GM23338 (cell line): ENCODE measurements around the gene LMNTD2. TPM values are rescaled to one million over a fixed set of nuclear protein-coding genes. Genes with fewer than 3 reads are reported as not detected.

ENCODE experiments used
- ATAC-seq: fragments of 200-7000 bp; cut with Tn5 transposase; 3 replicates; pipeline ENCODE4 v1.9.1; 2020
- DNase-seq: peaks from one replicate; pipeline ENCODE4 v3.0.0-alpha.2; 2015; ENCODE audit warnings: low spot score
- H2AFZ ChIP-seq: fragments of 200-600 bp; sonication (generic); 2 replicates; pipeline ENCODE4 v1.8.0; 2016; ENCODE audit warnings: antibody characterized with exemption, mild to moderate bottlenecking, moderate library complexity
- H3F3A ChIP-seq: fragments of 200-600 bp; sonication (generic); replicated peaks from 2 replicates; pipeline ENCODE4 v1.8.0; 2017; ENCODE audit warnings: antibody characterized with exemption, mixed run types, low read depth
- H3K27ac ChIP-seq: fragments of 200-600 bp; sonication (generic); 2 replicates; pipeline ENCODE4 v1.6.1; 2016; ENCODE audit warnings: low read depth
- H3K27me3 ChIP-seq: fragments of 200-600 bp; sonication (generic); 2 replicates; pipeline ENCODE4 v1.8.0; 2016; ENCODE audit warnings: mild to moderate bottlenecking, mixed run types, moderate library complexity; ENCODE audit not compliant: insufficient read depth
- H3K36me3 ChIP-seq: fragments of 200-600 bp; sonication (generic); 2 replicates; pipeline ENCODE4 v1.8.0; 2016; ENCODE audit warnings: mild to moderate bottlenecking; ENCODE audit not compliant: insufficient read depth
- H3K4me1 ChIP-seq: fragments of 200-600 bp; sonication (generic); 2 replicates; pipeline ENCODE4 v1.8.0; 2016; ENCODE audit warnings: mild to moderate bottlenecking, moderate library complexity; ENCODE audit not compliant: insufficient read depth
- H3K4me2 ChIP-seq: fragments of 200-600 bp; sonication (generic); 2 replicates; pipeline ENCODE4 v1.7.1; 2017; ENCODE audit warnings: mixed run types
- H3K4me3 ChIP-seq: fragments of 200-600 bp; sonication (generic); 2 replicates; pipeline ENCODE4 v1.6.1; 2016; ENCODE audit warnings: mixed run types
- H3K79me2 ChIP-seq: fragments of 200-600 bp; sonication (generic); replicated peaks from 2 replicates; pipeline ENCODE4 v1.8.0; 2017; ENCODE audit warnings: mild to moderate bottlenecking; ENCODE audit not compliant: insufficient read depth
- H3K9me2 ChIP-seq: fragments of 200-600 bp; sonication (generic); 2 replicates; pipeline ENCODE4 v1.8.0; 2017; ENCODE audit not compliant: insufficient read depth
- H4K20me1 ChIP-seq: fragments of 200-600 bp; sonication (generic); replicated peaks from 2 replicates; pipeline ENCODE4 v1.8.0; 2017; ENCODE audit warnings: mild to moderate bottlenecking; ENCODE audit not compliant: insufficient read depth
- H3K27ac Mint-ChIP-seq: 2 replicates; pipeline ENCODE4 v1.8.0; 2020; ENCODE audit warnings: inconsistent platforms, mild to moderate bottlenecking, moderate library complexity, mixed read lengths
- H3K27me3 Mint-ChIP-seq: 3 replicates; pipeline ENCODE4 v1.8.0; 2022; ENCODE audit warnings: low read depth, mild to moderate bottlenecking, moderate library complexity, mixed read lengths, inconsistent platforms; ENCODE audit not compliant: insufficient read depth, poor library complexity
- H3K36me3 Mint-ChIP-seq: 3 replicates; pipeline ENCODE4 v1.8.0; 2021; ENCODE audit warnings: low read depth, mild to moderate bottlenecking, inconsistent platforms, moderate library complexity, mixed read lengths
- H3K4me1 Mint-ChIP-seq: 3 replicates; pipeline ENCODE4 v1.8.0; 2020; ENCODE audit warnings: mild to moderate bottlenecking, inconsistent platforms, mixed read lengths
- H3K4me3 Mint-ChIP-seq: 3 replicates; pipeline ENCODE4 v1.8.0; 2021; ENCODE audit warnings: moderate library complexity, mild to moderate bottlenecking, inconsistent platforms, mixed read lengths
- H3K9me3 Mint-ChIP-seq: 3 replicates; pipeline ENCODE4 v1.8.0; 2020; ENCODE audit warnings: moderate library complexity, mild to moderate bottlenecking, inconsistent platforms, mixed read lengths
- CREB1 ChIP-seq: fragments of 250-450 bp; sonication (Bioruptor Pico); IDR thresholded peaks from 2 replicates; pipeline ENCODE4 v1.5.0; 2020; ENCODE audit warnings: low read depth, mild to moderate bottlenecking, moderate library complexity
- CTCF ChIP-seq, 2 experiments: fragments of 200-600 bp in 1 of 2; sonication (generic) in 1 of 2; conservative IDR thresholded peaks; 2 replicates each; pipeline versions ENCODE4 v1.5.1 to v1.6.1; 2016 to 2017; ENCODE audit warnings: antibody characterized with exemption in 2 of 2, low read depth in 2 of 2, mild to moderate bottlenecking in 2 of 2, moderate library complexity in 1 of 2
- ETS1 ChIP-seq: IDR thresholded peaks from 2 replicates; pipeline ENCODE4 v1.6.1; 2016; ENCODE audit warnings: antibody characterized with exemption
- EZH2phosphoT487 ChIP-seq: fragments of 200-600 bp; sonication (generic); IDR thresholded peaks from one replicate; pipeline ENCODE4 v1.8.1; 2018; ENCODE audit warnings: antibody characterized with exemption; ENCODE audit not compliant: unreplicated experiment
- JUNB ChIP-seq: IDR thresholded peaks from one replicate; pipeline ENCODE4 v1.6.1; 2016; ENCODE audit warnings: antibody characterized with exemption; ENCODE audit not compliant: unreplicated experiment
- NANOG ChIP-seq: IDR thresholded peaks from 2 replicates; pipeline ENCODE4 v1.6.1; 2016; ENCODE audit warnings: antibody characterized with exemption, borderline replicate concordance
- POLR2AphosphoS5 ChIP-seq: IDR thresholded peaks from 2 replicates; pipeline ENCODE4 v1.6.1; 2016; ENCODE audit warnings: antibody characterized with exemption, low read depth
- REST ChIP-seq: IDR thresholded peaks from one replicate; pipeline ENCODE4 v1.6.1; 2018; ENCODE audit warnings: antibody characterized with exemption; ENCODE audit not compliant: unreplicated experiment
- STAT1 ChIP-seq: IDR thresholded peaks from one replicate; pipeline ENCODE4 v1.6.1; 2016; ENCODE audit warnings: antibody characterized with exemption; ENCODE audit not compliant: unreplicated experiment
- ZNF331 ChIP-seq: fragments of 250-450 bp; sonication (Bioruptor Pico); IDR thresholded peaks from 2 replicates; pipeline ENCODE4 v1.5.0; 2020; ENCODE audit warnings: low read depth, mild to moderate bottlenecking, moderate library complexity
- polyA plus RNA-seq: library from polyadenylated mRNA; unstranded; fragments of >200 nt; fragmentation: Nextera tagmentation; extraction: Ambion mirVana; gene quantifications from 2 replicates; pipeline ENCODE4 v1.2.1, GENCODE V29; 2016
- total RNA-seq: library from RNA; depleted of rRNA; stranded (reverse); fragments of >200 nt; shearing (Covaris generic); gene quantifications from 2 replicates; pipeline ENCODE4 v1.2.3, GENCODE V29; 2014

LMNTD2 gene
- total and polyA plus RNA-seq, 2 experiments from 2014 or later, result 1.3 to 2.1 TPM

GRCh38 chr11:587546-587945 lies 27.0 kb upstream of the LMNTD2 start:
- Mint-ChIP-seq H3K4me3 (no peak overlapping the region), H3K36me3 (peaks cover 59% of the 10 kb centered on the region), H3K9me3 (no peaks in the 10 kb centered on the region; the same call in 2 of the 3 replicates), H3K4me1 (no peaks in the 10 kb centered on the region; the same call in 2 of the 3 replicates), H3K27ac (no peak overlapping the region), H3K27me3 (peaks cover 15% of the 10 kb centered on the region)
- no peak overlapping the region for H3K4me3 ChIP-seq
- no peaks in the 10 kb centered on the region for H3K9me2 ChIP-seq
- H3K79me2 ChIP-seq, result peaks cover 27% of the 10 kb centered on the region
- no peaks in the 10 kb centered on the region for H3K27me3 ChIP-seq
- TF ChIP-seq POLR2AphosphoS5 (no peak), CREB1 (CRISPR knock-in tag) (no peak), NANOG (no peak), CTCF (conservative IDR thresholded peaks at IDR 0.05; ENCODE audit: low read depth in 2 of 2) (no peak), REST (no peak), EZH2phosphoT487 (no peak), ZNF331 (CRISPR knock-in tag) (no peak), ETS1 (no peak), JUNB (no peak), STAT1 (no peak)
- no peak for DNase-seq
- no peak for ATAC-seq
- H3F3A ChIP-seq, result peaks cover 13% of the 10 kb centered on the region
- peaks cover 20% of the 10 kb centered on the region; the same call in 1 of the 2 replicates for H3K36me3 ChIP-seq
- no peaks in the 10 kb centered on the region for H3K4me1 ChIP-seq
- peaks cover 13% of the 10 kb centered on the region for H4K20me1 ChIP-seq
- no peak overlapping the region for H3K27ac ChIP-seq
- no peak overlapping the region for H3K4me2 ChIP-seq
- no peak overlapping the region for H2AFZ ChIP-seq
